Measurements from ENCODE around the gene COP1.
"Not testable (repeated sequence)": the region's sequence is repeated elsewhere in the genome, so short reads cannot be mapped to it uniquely, and the experiment has no call there.

DNA sequence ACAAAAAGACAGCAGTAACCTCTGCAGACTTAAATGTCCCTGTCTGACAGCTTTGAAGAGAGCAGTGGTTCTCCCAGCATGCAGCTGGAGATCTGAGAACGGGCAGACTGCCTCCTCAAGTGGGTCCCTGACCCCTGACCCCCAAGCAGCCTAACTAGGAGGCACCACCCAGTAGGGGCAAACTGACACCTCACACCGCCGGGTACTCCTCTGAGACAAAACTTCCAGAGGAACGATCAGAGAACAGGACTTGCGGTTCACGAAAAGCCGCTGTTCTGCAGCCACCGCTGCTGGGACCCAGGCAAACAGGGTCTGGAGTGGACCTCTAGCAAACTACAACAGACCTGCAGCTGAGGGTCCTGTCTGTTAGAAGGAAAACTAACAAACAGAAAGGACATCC is 214.3 kb downstream of the COP1 start:
- TF ChIP-seq, protein P1, sequence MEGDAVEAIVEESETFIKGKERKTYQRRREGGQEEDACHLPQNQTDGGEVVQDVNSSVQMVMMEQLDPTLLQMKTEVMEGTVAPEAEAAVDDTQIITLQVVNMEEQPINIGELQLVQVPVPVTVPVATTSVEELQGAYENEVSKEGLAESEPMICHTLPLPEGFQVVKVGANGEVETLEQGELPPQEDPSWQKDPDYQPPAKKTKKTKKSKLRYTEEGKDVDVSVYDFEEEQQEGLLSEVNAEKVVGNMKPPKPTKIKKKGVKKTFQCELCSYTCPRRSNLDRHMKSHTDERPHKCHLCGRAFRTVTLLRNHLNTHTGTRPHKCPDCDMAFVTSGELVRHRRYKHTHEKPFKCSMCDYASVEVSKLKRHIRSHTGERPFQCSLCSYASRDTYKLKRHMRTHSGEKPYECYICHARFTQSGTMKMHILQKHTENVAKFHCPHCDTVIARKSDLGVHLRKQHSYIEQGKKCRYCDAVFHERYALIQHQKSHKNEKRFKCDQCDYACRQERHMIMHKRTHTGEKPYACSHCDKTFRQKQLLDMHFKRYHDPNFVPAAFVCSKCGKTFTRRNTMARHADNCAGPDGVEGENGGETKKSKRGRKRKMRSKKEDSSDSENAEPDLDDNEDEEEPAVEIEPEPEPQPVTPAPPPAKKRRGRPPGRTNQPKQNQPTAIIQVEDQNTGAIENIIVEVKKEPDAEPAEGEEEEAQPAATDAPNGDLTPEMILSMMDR (IDR thresholded peaks at IDR 0.05 in 8 of 11, conservative IDR thresholded peaks at IDR 0.05 in 3 of 11): not testable (repeated sequence)
- TF ChIP-seq POLR2AphosphoS5 (IDR thresholded peaks at IDR 0.05): not testable (repeated sequence)

Data from spleen (tissue), 7 donors.